HEK293T (cell line): ENCODE data around the gene CPA3.

Experiments
- CTBP1 ChIP-seq: fragments of 450-650 bp; IDR thresholded peaks from 2 replicates; pipeline ENCODE4 v1.6.1; 2016; ENCODE audit warnings: borderline replicate concordance
- LEF1 ChIP-seq: fragments of 450-650 bp; IDR thresholded peaks from 2 replicates; pipeline ENCODE4 v1.6.1; 2017; ENCODE audit warnings: mild to moderate bottlenecking, borderline replicate concordance

DNA sequence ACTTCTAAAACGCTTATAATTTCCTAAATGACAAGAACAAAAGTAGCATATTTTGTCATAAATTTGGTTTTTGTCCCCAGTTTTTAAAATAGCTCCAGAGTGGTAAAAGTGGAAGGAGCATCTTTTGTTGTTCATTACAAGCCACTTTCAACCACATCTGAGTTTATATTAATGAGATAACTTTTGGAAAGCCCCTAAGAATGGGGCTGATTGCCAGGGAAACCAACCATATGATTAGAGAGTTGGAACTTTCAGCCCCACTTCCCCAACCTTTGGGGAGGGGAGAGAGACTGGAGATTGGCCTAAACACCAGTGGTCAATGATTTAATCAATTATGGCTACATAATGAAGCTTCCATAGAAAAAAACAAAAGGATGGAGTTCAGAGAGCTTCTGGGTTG, 57.4 kb downstream of the CPA3 start:
- TF ChIP-seq CTBP1 = no peak
- TF ChIP-seq LEF1 = no peak
